HuH-7 (cell line): Measurements from ENCODE around the gene INO80D.
"Not testable (repeated sequence)": the region's sequence is repeated elsewhere in the genome, so short reads cannot be mapped to it uniquely, and the experiment has no call there.

Experiments used
- DNase-seq: peaks from one replicate; pipeline ENCODE4 v3.0.0; 2011; ENCODE audit warnings: low spot score

INO80D gene

GRCh38 chr2:206083602-206084438 lies 2.2 kb downstream of the INO80D start:
- no peak for DNase-seq

GRCh38 chr2:206082298-206082843 lies 3.6 kb downstream of the INO80D start:
- no peak for DNase-seq

GRCh38 chr2:206080927-206081326 lies 5.0 kb downstream of the INO80D start:
- no peak for DNase-seq

- DNase-seq: no peak
Observed at GRCh38 chr2:206079699-206080465, 6.1 kb downstream of the INO80D start.

- DNase-seq: not testable (repeated sequence)
Observed at GRCh38 chr2:206077879-206078278, 8.1 kb downstream of the INO80D start.

GRCh38 chr2:206075113-206075512 lies 10.9 kb downstream of the INO80D start:
- DNase-seq: no peak

- no peak for DNase-seq
Observed at GRCh38 chr2:206071807-206072206, 14.2 kb downstream of the INO80D start.

GRCh38 chr2:206069417-206069816 lies 16.6 kb downstream of the INO80D start:
- no peak for DNase-seq

- no peak for DNase-seq
Observed at GRCh38 chr2:206068207-206068606, 17.8 kb downstream of the INO80D start.

GRCh38 chr2:206064077-206064476 lies 21.9 kb downstream of the INO80D start:
- DNase-seq: no peak

GRCh38 chr2:206063635-206064034 lies 22.3 kb downstream of the INO80D start:
- DNase-seq: no peak

- DNase-seq: no peak
Observed at GRCh38 chr2:206062724-206063123, 23.2 kb downstream of the INO80D start.

- DNase-seq: no peak
Observed at GRCh38 chr2:206056286-206056685, 29.7 kb downstream of the INO80D start.

- DNase-seq: no peak
Observed at GRCh38 chr2:206054952-206055351, 31.0 kb downstream of the INO80D start.

- DNase-seq: no peak
Observed at GRCh38 chr2:206051912-206052311, 34.1 kb downstream of the INO80D start.

GRCh38 chr2:206049392-206049791 lies 36.6 kb downstream of the INO80D start:
- DNase-seq: no peak

GRCh38 chr2:206045251-206045650 lies 40.7 kb downstream of the INO80D start:
- no peak for DNase-seq

- DNase-seq: no peak
Observed at GRCh38 chr2:206040525-206040924, 45.4 kb downstream of the INO80D start.

- DNase-seq: not testable (repeated sequence)
Observed at GRCh38 chr2:206035393-206035792, 50.6 kb downstream of the INO80D start.

GRCh38 chr2:206033452-206033851 lies 52.5 kb downstream of the INO80D start:
- DNase-seq: not testable (repeated sequence)

GRCh38 chr2:206031950-206032567 lies 53.9 kb downstream of the INO80D start:
- DNase-seq: no peak

- no peak for DNase-seq
Observed at GRCh38 chr2:206031162-206031784, 54.7 kb downstream of the INO80D start.
